ENCODE measurements around the gene GPR3. TPM values are rescaled to one million over a fixed set of nuclear protein-coding genes. Genes with fewer than 3 reads are reported as not detected.
A peak's percentile ranks its signal among the peaks of the same experiment; 100 is the strongest.

Gene GPR3
- total and polyA plus RNA-seq, 2 of the 13 experiments (the other 11 are each of a cell fraction or from before 2014, with no cell fraction given) = 1.00 to 2.6 TPM

DNA sequence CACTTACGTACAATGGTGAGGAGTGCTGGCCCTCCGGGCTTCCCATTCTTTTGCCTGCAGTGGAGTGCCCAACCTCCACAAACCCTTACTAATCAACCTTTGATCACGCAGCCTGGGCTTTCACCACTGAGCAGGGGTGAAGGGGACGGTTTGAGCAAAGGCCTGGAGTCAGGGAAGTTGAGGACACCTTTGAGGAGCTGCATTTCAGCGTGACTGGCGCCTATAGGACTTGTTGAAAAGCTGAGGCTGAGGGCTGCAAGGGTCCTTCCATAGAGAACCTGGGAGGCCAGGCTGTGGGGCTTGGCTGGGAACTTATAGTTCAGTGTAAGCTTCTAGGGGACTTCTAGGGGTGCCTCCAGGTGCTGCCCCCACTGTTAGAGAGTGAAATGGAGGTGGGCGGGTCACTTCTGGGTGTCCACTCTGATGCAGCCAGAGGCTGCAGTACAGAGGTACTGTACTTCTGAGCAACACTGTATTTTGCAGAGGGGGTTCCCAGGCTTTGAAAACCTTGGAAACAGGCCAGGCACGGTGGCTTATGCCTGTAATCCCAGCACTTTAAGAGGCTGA is 40.8 kb upstream of the GPR3 start (continued):
- TF ChIP-seq, protein P1, sequence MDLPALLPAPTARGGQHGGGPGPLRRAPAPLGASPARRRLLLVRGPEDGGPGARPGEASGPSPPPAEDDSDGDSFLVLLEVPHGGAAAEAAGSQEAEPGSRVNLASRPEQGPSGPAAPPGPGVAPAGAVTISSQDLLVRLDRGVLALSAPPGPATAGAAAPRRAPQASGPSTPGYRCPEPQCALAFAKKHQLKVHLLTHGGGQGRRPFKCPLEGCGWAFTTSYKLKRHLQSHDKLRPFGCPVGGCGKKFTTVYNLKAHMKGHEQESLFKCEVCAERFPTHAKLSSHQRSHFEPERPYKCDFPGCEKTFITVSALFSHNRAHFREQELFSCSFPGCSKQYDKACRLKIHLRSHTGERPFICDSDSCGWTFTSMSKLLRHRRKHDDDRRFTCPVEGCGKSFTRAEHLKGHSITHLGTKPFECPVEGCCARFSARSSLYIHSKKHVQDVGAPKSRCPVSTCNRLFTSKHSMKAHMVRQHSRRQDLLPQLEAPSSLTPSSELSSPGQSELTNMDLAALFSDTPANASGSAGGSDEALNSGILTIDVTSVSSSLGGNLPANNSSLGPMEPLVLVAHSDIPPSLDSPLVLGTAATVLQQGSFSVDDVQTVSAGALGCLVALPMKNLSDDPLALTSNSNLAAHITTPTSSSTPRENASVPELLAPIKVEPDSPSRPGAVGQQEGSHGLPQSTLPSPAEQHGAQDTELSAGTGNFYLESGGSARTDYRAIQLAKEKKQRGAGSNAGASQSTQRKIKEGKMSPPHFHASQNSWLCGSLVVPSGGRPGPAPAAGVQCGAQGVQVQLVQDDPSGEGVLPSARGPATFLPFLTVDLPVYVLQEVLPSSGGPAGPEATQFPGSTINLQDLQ (CRISPR knock-in tag; IDR thresholded peaks at IDR 0.05) = no peak
- TF ChIP-seq, protein P2, sequence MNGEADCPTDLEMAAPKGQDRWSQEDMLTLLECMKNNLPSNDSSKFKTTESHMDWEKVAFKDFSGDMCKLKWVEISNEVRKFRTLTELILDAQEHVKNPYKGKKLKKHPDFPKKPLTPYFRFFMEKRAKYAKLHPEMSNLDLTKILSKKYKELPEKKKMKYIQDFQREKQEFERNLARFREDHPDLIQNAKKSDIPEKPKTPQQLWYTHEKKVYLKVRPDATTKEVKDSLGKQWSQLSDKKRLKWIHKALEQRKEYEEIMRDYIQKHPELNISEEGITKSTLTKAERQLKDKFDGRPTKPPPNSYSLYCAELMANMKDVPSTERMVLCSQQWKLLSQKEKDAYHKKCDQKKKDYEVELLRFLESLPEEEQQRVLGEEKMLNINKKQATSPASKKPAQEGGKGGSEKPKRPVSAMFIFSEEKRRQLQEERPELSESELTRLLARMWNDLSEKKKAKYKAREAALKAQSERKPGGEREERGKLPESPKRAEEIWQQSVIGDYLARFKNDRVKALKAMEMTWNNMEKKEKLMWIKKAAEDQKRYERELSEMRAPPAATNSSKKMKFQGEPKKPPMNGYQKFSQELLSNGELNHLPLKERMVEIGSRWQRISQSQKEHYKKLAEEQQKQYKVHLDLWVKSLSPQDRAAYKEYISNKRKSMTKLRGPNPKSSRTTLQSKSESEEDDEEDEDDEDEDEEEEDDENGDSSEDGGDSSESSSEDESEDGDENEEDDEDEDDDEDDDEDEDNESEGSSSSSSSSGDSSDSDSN (CRISPR knock-in tag; IDR thresholded peaks at IDR 0.05) = 0 out of 2 replicates have a peak, but pooled peaks have one; percentile 5
- TF ChIP-seq, protein P3, sequence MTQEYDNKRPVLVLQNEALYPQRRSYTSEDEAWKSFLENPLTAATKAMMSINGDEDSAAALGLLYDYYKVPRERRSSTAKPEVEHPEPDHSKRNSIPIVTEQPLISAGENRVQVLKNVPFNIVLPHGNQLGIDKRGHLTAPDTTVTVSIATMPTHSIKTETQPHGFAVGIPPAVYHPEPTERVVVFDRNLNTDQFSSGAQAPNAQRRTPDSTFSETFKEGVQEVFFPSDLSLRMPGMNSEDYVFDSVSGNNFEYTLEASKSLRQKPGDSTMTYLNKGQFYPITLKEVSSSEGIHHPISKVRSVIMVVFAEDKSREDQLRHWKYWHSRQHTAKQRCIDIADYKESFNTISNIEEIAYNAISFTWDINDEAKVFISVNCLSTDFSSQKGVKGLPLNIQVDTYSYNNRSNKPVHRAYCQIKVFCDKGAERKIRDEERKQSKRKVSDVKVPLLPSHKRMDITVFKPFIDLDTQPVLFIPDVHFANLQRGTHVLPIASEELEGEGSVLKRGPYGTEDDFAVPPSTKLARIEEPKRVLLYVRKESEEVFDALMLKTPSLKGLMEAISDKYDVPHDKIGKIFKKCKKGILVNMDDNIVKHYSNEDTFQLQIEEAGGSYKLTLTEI (CRISPR knock-in tag; conservative IDR thresholded peaks at IDR 0.05) = no peak
- TF ChIP-seq KLF12 (CRISPR knock-in tag; IDR thresholded peaks at IDR 0.05; ENCODE audit: borderline replicate concordance) (0 out of 2 replicates have a peak, but pooled peaks have one; percentile 25), ZNF703 (CRISPR knock-in tag; IDR thresholded peaks at IDR 0.05; ENCODE audit: borderline replicate concordance) (no peak), RFXAP (CRISPR knock-in tag; IDR thresholded peaks at IDR 0.05; ENCODE audit: borderline replicate concordance) (0 out of 2 replicates have a peak, but pooled peaks have one; percentile 20), ZFP62 (CRISPR knock-in tag; IDR thresholded peaks at IDR 0.05) (no peak), ZSCAN25 (CRISPR knock-in tag; IDR thresholded peaks at IDR 0.05) (peak; percentile 96), HNRNPK (IDR thresholded peaks at IDR 0.05; ENCODE audit: low read depth, low read length, poor library complexity, severe bottlenecking) (no peak), PHF21A (CRISPR knock-in tag; IDR thresholded peaks at IDR 0.05) (no peak), HNF4G (IDR thresholded peaks at IDR 0.05; ENCODE audit: borderline replicate concordance, low read depth, low read length) (peak; percentile 37), HNF4G (CRISPR knock-in tag; IDR thresholded peaks at IDR 0.05; ENCODE audit: borderline replicate concordance, low read depth) (no peak), SOX6 (IDR thresholded peaks at IDR 0.05) (no peak), SOX6 (CRISPR knock-in tag; IDR thresholded peaks at IDR 0.05) (no peak; the same call in 1 of the 2 replicates), ELF3 (CRISPR knock-in tag; IDR thresholded peaks at IDR 0.05) (no peak), ZNF562 (CRISPR knock-in tag; IDR thresholded peaks at IDR 0.05; ENCODE audit: borderline replicate concordance) (no peak), YEATS4 (CRISPR knock-in tag; IDR thresholded peaks at IDR 0.05; ENCODE audit: borderline replicate concordance) (no peak), NRL (CRISPR knock-in tag; IDR thresholded peaks at IDR 0.05; ENCODE audit: borderline replicate concordance) (0 out of 2 replicates have a peak, but pooled peaks have one; percentile 70)
- TF ChIP-seq, protein P4, sequence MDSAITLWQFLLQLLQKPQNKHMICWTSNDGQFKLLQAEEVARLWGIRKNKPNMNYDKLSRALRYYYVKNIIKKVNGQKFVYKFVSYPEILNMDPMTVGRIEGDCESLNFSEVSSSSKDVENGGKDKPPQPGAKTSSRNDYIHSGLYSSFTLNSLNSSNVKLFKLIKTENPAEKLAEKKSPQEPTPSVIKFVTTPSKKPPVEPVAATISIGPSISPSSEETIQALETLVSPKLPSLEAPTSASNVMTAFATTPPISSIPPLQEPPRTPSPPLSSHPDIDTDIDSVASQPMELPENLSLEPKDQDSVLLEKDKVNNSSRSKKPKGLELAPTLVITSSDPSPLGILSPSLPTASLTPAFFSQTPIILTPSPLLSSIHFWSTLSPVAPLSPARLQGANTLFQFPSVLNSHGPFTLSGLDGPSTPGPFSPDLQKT (CRISPR knock-in tag; IDR thresholded peaks at IDR 0.05; ENCODE audit: borderline replicate concordance) = no peak
- TF ChIP-seq, protein P5, sequence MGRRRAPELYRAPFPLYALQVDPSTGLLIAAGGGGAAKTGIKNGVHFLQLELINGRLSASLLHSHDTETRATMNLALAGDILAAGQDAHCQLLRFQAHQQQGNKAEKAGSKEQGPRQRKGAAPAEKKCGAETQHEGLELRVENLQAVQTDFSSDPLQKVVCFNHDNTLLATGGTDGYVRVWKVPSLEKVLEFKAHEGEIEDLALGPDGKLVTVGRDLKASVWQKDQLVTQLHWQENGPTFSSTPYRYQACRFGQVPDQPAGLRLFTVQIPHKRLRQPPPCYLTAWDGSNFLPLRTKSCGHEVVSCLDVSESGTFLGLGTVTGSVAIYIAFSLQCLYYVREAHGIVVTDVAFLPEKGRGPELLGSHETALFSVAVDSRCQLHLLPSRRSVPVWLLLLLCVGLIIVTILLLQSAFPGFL (CRISPR knock-in tag; IDR thresholded peaks at IDR 0.05) = no peak
